SW480 (cell line): Measurements from ENCODE around the gene LBH.

ENCODE experiments used
- DNase-seq: peaks from one replicate; pipeline ENCODE4 v3.0.0-alpha.2; 2016; ENCODE audit warnings: low spot score

The LBH gene

GRCh38 chr2:30308280-30308679 is 76.9 kb downstream of the LBH start:
- no peak for DNase-seq
